Jurkat, Clone E6-1 (cell line): ENCODE results near the gene APPL2.

Experiments used
- DNase-seq: peaks from one replicate; pipeline ENCODE4 v3.0.0-alpha.2; 2011; ENCODE audit warnings: low read depth, low spot score
- H3K4me3 ChIP-seq: 2 replicates; pipeline ENCODE4 v1.5.1; 2011; ENCODE audit warnings: mild to moderate bottlenecking, low read length, control low read depth, moderate library complexity

The APPL2 gene

DNA sequence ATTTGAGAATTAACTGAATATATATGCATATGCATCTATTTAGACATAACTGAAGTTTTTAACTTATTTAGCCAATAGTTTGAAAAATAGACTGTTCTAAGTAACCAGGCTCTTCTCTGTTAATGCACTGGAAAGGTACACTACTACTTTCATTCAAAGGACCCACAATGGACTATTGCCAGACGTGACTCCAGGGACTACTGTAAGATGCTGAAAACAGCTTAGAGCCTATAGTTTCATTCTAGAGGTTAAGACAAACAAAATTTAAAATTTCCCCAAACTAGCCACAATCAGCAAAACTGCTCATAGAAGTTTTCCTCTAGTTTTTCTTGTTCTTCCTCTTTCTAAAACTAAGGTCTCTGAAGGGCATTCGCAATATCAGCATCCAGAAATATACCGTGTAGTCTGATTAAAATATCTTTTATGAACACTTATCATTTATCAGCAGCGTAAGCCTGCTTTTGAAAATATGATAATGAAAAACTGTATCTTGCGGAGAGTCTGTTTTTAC lies 10.4 kb downstream of the APPL2 start:
- H3K4me3 ChIP-seq: no peak overlapping the region
- DNase-seq: no peak

DNA sequence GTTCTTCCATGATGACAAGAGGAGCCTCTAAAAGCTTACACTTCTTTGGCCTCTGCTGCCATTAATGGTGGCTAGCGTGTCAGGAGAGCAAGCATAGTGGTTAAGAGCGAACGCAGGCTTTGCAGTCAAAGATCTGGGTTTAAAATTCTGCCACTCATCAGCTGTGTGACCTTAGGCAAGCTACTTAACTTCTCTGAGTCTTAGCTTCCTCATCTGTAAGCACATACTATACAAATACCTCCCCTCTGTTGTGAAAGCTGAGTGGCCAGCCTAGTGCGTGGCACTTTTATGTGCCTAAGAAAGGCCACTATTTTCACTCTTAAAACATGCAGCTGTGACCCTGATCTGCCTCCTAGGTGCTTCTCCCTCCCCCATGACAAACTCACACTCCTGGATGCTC lies 11.6 kb downstream of the APPL2 start:
- no peak overlapping the region for H3K4me3 ChIP-seq
- no peak for DNase-seq

DNA sequence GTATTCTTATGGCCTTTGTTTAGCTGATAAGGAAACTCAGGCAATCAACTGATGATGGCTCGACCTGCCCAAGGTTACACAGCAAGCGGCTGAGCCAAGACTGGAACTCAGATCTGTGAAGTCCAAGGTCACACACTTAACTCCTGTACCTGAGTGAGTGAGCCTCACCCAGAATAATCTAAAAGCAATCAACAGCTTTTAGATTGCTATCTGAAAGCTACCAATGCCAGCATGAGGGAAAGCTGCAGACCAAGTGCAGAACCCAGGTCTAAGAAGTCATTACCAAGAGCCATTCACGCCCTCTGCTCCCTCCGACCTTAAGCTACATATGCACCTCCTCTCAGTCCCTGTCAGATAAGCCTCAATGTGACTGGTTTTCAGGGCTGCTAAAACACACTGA lies 12.1 kb downstream of the APPL2 start:
- no peak for DNase-seq
- no peak overlapping the region for H3K4me3 ChIP-seq

DNA sequence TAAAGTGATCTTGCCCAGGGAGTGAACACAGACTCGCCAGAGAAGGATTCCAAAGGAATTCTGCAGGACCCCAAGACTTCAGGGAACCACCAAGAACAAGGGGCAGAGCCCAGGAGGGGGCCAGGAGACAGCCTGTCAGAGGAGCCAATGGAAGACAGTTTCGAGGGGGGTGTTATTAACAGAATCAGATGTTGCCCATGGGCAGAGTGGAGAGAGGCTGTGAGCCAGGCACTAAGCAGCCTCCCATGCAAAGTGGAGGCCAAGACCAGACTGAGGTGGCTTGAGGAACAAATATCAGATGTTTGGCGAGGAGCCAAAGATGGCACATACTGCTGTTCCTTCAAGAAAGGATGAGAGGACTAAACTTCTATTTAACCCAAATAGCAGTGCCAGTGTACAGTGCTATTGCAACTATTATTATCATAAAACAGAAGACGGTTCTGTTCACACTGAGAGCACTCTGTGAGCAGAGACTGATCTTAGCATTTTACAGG lies 12.6 kb downstream of the APPL2 start:
- H3K4me3 ChIP-seq: no peak overlapping the region
- no peak for DNase-seq

DNA sequence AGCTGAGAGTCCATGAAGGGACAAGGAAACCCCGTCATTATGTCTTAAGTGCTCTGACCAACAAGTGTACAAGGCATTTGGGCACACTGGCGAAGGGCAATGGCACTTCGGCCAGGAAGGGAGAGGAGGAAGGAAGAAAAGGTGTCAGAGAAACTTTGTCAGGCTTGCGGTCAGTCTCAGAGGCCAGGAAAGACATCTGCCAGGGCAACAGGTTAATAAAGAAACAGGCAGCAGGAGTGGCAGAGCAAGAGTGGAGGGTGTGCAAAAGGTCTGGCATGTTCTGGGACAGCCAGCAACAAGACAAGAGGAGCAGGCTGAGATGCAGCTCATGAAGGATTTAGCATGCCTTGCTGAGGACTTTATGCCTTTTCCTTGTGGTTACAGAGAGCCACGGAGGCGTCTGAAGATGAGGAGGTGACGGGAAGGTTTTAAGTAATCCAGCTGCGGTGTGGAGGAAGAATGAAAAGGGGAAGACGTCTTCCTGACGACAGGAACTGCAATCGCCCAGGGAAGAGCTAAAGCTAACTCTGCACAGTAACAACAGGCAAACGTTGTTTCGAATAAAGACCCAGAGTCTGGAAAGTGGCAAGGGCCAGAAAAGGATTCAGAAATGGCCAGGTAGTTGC lies 13.1 kb downstream of the APPL2 start:
- DNase-seq: no peak
- H3K4me3 ChIP-seq: no peak overlapping the region

DNA sequence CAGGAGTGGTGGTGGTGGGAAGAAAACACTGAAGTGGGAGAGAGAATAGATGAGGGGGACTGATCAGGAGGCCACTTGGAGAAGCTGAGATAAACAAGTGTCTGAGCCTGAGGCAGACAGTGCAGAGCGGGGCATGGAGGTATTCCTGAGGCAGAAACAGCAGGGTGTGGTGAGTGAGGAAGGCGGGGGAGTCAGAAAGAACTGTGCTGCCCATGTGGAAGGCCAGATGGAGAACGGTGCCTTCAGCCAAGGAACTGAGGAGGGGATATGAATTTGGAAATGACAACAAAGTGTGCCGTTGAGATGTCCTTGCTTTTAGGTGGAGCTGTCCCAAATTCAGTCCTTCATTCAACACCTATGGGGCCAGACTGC lies 13.7 kb downstream of the APPL2 start:
- no peak overlapping the region for H3K4me3 ChIP-seq
- no peak for DNase-seq

DNA sequence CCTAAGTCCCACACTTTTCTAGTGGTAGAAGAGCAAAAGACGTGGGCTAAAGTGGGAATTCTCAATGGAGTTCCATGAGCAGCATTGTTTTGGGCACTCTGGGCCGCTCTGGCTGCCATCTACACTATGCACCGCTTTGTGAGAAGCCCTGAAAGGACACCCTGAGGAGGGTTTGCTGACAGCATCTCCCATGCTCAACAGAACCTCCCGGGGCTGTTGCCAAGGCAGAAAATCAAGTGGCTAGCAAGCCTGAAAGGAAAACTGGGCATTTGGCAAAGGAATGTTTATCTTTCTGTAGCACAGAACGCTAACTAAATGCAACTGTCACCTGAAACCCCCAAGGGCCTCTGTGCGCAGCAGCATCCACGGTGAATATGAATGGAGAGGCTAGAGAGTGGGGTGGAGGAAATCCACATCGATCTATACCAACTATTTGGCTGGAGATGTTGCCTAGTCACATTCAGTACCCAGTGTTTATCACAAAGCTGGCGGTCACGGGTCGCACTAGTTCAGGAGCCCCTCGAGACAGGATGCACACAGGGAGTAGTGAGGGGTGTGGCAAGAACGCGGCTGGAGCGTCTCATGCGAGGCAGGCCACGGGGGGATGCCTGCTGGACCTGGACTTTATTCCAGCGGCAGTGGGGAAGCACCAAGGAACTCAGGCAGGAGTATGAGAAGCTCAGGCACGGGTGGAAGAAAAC lies 14.2 kb downstream of the APPL2 start:
- H3K4me3 ChIP-seq: no peak overlapping the region
- DNase-seq: no peak

DNA sequence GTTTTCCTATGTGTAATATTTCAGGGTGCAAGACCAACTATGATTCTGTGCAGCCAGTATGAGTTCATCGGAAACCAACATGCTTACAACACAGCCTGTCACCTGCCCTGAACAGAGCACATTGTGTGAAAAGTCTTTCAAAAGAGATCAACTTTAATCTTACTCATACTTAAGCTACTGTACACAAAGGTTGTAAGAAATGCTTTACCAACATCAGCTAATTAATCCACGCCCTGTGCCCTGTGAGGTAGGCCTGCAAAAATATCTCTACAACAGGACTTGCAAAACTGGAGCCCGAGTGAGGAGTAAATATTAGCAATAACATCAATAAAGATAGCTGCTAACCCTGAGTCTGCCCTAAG lies 15.1 kb downstream of the APPL2 start:
- no peak overlapping the region for H3K4me3 ChIP-seq
- DNase-seq: no peak

DNA sequence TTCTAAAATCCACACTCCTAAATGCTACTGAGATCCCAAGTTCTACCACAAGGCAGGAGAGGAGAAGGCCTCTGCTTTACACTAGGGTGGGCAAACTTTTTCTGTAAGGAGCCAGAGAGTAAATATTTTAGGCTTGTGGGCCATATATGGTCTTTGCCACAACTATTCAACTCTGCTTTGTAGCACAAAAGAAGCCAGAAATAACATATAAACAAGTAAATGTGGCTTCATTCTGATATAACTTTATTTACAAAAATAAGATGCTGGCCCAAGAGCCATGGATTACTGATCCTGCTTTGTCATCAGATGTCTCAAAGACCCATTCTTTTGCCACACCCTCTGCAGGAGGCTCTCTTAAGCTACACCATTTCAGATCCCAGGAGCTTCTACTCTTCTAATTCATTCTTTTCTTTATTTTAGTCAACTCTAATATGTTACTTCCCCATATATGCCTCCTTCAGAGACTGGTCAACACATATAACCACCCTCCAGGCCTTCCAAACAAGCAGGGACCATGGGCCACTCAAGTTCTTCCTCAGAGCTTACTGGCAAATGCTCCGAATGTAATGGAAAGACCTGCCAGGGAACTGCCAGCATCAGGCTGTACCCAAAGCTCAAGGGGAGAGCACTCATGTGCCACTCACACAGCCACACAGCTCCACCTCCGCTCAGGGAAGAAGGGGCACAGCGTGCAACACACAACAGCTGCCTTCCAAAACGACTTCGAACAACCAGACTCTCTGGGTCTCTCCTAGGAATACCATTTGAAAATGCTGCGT lies 15.6 kb downstream of the APPL2 start:
- H3K4me3 ChIP-seq: no peak overlapping the region

DNA sequence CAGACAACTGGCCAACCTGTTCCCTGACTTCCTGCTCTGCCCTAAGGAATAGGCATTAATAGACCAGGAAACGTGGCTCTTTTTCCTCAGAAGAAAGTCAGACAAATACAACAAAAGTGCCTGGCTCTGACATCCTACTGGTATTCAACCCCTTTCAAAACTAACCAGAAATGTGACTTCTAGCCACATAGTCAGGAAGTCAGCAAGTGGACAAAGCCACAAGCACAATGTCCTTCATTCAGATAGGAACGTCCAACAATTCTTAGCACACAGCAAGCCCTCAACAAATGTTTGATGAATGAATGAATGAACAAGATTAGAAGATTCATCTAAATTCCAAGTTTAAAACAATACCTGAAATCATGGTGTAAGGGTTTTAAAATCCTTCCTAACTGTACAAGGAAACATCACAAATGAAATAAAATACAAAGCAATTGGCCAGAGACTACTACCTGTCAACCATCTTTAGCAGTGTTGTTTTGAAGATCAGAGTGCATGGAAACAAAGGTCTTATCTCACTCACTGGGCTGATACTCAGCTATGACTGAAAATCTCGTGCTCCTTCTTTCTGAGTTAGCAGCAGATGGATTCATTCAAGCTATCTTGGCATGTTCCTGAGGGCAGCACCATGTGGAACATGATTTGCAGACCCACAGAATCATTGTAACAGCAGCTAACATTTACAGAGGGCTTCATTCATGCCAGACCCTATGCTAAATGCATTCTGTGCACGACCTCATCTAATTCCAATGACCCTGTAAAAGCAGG lies 16.5 kb downstream of the APPL2 start:
- H3K4me3 ChIP-seq: no peak overlapping the region
- no peak for DNase-seq

More for the DNA sequence above, 15.6 kb downstream of the APPL2 start:
- no peak for DNase-seq

DNA sequence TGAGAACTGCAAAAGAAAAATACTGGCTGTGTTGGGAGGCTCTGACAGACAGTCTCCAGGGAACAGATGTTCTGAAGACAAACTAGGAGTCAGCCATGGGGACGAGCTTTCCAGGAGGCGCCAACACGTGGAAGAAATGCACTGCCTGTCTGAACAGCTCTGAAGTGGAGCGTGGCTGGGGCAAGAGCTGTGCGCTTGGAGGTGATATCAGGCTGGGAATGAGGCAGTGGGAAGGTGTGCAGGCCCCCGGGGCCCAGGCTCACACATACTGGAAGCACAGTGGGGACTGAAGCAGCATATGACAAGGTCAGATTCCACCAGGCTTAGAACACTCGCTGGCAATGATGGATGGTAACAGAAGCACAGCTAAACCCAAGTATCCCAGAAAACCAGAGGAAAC lies 17.5 kb downstream of the APPL2 start:
- DNase-seq: no peak
- no peak overlapping the region for H3K4me3 ChIP-seq

DNA sequence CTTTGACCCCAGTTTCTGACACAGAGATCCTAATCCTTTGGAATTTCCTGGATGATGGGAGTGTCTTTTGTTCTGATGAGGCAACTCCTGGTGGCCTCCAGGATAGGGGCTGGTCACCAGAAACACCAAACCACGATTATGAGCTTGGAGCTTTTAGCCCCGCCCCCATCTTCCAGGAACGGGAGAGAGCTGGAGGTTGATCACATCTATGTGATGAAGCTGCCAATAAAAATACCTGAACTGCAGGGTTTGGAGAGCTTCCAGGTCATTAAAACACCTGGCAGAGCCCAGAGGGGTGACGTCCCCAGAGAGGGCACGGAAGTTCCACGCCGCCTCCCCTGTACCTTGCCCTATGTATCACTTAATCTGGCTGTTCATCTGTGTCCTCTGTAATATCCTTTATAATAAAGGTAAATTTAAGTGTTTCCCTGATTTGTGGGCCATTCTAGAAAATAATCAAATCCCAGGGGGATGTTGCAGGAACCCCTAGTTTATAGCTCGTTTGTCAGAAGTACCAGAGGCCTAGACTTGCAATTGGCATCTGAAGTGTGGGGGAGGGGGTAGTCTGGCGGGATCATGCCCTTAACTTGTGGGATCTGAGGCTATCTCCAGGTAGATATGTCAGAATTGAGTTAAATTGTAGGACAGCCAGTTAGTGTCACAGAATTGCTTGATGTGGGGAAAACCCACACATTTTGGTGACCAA lies 21.2 kb downstream of the APPL2 start:
- no peak overlapping the region for H3K4me3 ChIP-seq

DNA sequence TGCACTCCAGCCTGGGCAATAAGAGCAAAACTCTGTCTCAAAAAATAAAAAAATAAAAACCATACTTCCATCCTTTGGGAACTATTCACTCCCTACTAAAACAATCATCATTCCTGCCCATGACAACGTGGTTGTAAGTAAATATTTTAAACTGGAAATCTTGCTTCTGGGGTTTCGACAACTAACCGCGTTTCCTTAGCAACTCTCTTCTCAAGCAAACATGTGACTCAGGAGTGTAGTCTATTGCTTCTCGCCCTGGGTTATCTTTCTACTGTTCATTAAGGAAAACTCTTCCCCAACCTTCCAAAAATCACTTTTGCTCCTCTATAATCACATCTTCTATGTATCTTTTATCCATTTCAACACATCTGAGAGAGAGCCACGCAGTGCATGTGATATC lies 21.8 kb downstream of the APPL2 start:
- no peak overlapping the region for H3K4me3 ChIP-seq
- DNase-seq: no peak

More for the DNA sequence above, 21.2 kb downstream of the APPL2 start:
- no peak for DNase-seq

DNA sequence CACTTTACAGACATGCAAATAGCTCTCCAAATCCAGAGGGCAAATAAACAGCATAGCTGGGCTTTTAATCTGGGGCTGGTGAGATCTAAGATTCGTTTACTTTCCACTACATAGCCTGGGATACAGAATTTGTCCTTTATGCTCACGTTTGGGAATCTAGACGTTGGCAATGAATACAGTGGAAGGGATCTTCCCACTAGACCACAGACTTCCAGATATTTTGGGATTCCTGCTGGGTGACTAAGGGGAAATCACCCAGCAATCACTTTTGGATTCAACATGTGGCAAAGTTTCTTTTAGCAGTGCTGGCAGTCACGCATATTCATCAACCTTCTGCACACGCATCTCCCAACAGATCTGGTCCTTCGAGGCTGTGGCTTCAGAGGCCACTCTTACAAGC lies 23.5 kb downstream of the APPL2 start:
- H3K4me3 ChIP-seq: no peak overlapping the region
- no peak for DNase-seq

DNA sequence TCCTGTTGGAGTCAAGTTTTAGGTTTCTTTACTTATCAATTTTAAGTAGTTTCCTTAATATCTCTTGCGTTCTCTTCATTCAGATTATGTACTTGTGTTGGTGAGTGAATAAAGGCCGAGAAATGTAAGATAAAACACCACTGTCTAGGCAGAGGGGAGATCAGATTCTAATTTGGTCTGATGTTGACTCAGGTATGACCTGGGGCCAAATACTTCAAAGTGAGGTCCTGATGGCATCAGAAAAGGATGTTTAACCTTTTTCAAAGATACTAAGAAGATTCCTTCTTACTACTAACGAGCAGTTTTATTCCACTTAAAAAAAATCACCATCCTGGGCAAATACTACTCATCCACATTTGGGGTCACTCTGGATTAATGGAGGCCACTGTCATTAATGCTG lies 26.9 kb downstream of the APPL2 start:
- no peak for DNase-seq

DNA sequence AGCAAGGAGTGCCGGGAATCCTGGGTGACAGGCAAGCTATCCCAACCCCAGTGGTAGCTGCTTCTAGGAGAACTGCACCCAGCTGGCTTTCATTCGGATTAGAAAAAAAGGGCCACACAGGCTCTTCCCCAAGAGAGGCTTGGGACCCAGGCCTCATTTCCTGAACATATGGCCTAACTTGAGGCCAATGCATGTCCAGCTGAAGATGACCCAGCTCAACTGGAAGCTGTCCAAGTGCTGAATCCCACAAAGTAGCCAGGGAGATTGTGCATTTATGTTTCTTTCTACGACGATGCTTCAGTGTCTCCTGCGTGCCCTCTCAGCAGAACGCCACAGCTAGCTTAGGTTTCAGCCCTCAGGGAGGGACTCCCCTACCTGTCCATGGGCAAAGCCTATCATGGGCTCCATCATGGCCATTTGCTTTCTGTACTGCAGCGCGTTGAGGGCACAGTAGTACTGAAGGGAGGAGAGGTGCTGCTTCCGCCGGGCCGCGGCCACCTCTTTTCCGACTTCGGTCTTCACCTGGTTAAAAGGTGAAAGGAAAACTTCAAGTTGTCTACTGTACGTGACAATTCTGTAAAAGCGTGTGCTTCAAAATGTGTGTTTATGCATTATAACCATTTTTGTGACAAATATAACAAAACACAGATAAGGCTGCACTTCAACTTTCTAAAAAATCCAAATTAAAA lies 29.1 kb downstream of the APPL2 start:
- DNase-seq: no peak
- no peak overlapping the region for H3K4me3 ChIP-seq

More for the DNA sequence above, 26.9 kb downstream of the APPL2 start:
- H3K4me3 ChIP-seq: no peak overlapping the region

DNA sequence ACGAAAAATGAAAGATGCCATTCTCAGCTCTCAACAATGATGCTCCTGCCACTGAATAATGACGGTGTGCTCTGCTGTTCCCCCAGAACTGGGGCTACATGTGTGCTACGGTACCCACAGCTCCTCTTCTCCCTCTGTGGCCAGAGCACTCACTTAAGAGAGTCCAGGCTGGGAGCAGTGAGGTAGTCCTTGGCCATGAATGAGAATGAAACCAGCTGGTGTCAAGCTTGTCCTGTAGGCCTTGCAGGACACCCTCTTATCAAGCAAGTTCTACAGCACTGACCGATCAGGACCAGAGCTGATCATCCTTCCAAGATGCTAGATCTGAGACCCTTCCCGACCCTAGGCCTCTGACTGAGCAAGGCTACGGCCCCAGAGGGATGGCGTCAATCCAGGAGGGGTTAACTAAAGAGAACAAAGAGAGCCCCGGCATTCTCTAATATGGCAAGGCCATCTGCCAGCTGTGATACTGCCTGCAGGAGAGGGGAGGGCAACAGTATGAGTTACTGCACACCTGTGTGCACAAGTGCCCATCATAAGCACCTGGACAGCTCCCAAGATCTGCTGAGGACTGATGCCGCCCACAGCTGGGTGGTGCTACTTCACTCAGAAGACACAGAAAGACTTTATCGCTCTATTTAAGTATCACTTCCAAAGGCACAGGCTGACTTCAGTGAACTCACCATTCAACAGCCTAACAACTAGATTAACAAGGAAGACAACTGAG lies 30.5 kb downstream of the APPL2 start:
- DNase-seq: no peak

DNA sequence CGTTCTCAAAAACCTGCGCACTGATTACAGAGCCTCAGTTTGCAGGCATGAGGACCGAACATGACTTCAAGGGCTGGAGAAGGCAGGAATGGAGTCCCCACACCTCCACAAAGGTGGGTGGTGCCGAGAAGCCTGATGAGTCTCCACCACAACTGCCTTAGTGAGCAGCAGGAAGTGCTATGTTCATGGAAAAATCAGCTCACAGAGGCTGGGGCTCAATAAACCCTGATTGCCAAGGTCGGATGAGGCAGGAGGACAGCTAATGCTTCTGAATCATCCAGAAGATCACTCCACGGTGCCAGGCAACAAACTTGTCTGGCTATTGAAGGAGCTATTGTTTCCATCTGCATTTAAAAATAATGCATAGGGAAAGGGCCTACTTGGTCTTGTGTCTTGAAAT lies 31.1 kb downstream of the APPL2 start:
- DNase-seq: no peak
- H3K4me3 ChIP-seq: no peak overlapping the region

More for the DNA sequence above, 30.5 kb downstream of the APPL2 start:
- H3K4me3 ChIP-seq: no peak overlapping the region
